ENCODE data around the gene G6PC1. TPM values are rescaled to one million over a fixed set of nuclear protein-coding genes. Genes with fewer than 3 reads are reported as not detected.

The G6PC1 gene
- total and polyA plus RNA-seq, 2 of the 13 experiments (the other 11 are each of a cell fraction or from before 2014, with no cell fraction given), result 1.7 to 37.9 TPM

DNA sequence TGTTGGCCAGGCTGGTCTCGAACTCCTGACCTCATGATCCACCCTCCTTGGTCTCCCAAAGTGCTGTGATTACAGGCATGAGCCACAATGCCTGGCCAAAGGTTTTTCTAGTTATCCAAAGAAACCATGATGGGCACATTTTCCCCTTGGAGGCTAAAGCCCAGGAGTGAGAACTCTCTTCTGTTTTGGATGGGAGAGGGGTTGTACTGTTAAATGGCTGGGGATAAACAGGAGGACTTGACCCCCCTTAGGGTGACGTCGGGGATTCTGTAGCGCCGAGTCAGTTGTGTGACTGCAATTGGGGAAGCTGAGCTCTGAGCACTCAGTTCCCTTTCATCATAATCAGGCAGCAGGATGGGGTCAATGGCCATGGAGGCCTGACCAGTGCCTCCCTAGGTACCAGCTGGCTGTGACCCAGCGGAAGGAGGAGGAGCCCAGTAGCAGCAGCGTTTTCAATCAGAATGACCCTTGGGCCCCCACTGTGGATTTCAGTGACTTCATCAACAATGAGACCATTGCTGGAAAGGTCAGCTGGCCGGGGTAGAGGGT, 45.5 kb upstream of the G6PC1 start (continued):
- TF ChIP-seq TMF1 (CRISPR knock-in tag; IDR thresholded peaks at IDR 0.05; ENCODE audit: low read depth), result 0 out of 2 replicates have a peak, but pooled peaks have one; percentile 67
- TF ChIP-seq NRL (CRISPR knock-in tag; IDR thresholded peaks at IDR 0.05; ENCODE audit: borderline replicate concordance), result 0 out of 2 replicates have a peak, but pooled peaks have one; percentile 42
- TF ChIP-seq YY1 (IDR thresholded peaks at IDR 0.05; ENCODE audit: insufficient read depth, insufficient replicate concordance, low read depth, low read length), result peak; percentile 42
- no peak for TF ChIP-seq ZZZ3 (CRISPR knock-in tag; IDR thresholded peaks at IDR 0.05; ENCODE audit: borderline replicate concordance)
- TF ChIP-seq MTA1 (CRISPR knock-in tag; IDR thresholded peaks at IDR 0.05; ENCODE audit: borderline replicate concordance), result peak; percentile 57; the same call in 1 of the 2 replicates
- peak; percentile 64; the same call in 1 of the 2 replicates for TF ChIP-seq HMG20A (CRISPR knock-in tag; IDR thresholded peaks at IDR 0.05; ENCODE audit: borderline replicate concordance)
- 0 out of 2 replicates have a peak, but pooled peaks have one; percentile 52 for TF ChIP-seq ATF7-NPFF (CRISPR knock-in tag; IDR thresholded peaks at IDR 0.05; ENCODE audit: low read depth)
- TF ChIP-seq ATM (IDR thresholded peaks at IDR 0.05; ENCODE audit: borderline replicate concordance), result no peak
- no peak for TF ChIP-seq JDP2 (CRISPR knock-in tag; IDR thresholded peaks at IDR 0.05; ENCODE audit: borderline replicate concordance)
- TF ChIP-seq PCBP2 (optimal IDR thresholded peaks at IDR 0.05; ENCODE audit: low read depth, low read length, poor library complexity, severe bottlenecking), result no peak
- TF ChIP-seq NPAS2 (CRISPR knock-in tag; IDR thresholded peaks at IDR 0.05; ENCODE audit: borderline replicate concordance), result no peak
- no peak for TF ChIP-seq HDAC6 (IDR thresholded peaks at IDR 0.05; ENCODE audit: low read depth, low read length)
- TF ChIP-seq ZNF431 (CRISPR knock-in tag; IDR thresholded peaks at IDR 0.05; ENCODE audit: borderline replicate concordance, low read depth), result 0 out of 2 replicates have a peak, but pooled peaks have one; percentile 44
- TF ChIP-seq RFX5 (IDR thresholded peaks at IDR 0.05; ENCODE audit: low read depth, low read length), result no peak
- no peak for TF ChIP-seq KAT7 (CRISPR knock-in tag; IDR thresholded peaks at IDR 0.05; ENCODE audit: borderline replicate concordance)
- TF ChIP-seq ZNF10 (CRISPR knock-in tag; IDR thresholded peaks at IDR 0.05; ENCODE audit: borderline replicate concordance, low read depth), result no peak
- no peak for TF ChIP-seq CHD4 (IDR thresholded peaks at IDR 0.05; ENCODE audit: borderline replicate concordance, low read length)
- no peak for TF ChIP-seq KLF11 (CRISPR knock-in tag; IDR thresholded peaks at IDR 0.05)
- TF ChIP-seq, protein P1, sequence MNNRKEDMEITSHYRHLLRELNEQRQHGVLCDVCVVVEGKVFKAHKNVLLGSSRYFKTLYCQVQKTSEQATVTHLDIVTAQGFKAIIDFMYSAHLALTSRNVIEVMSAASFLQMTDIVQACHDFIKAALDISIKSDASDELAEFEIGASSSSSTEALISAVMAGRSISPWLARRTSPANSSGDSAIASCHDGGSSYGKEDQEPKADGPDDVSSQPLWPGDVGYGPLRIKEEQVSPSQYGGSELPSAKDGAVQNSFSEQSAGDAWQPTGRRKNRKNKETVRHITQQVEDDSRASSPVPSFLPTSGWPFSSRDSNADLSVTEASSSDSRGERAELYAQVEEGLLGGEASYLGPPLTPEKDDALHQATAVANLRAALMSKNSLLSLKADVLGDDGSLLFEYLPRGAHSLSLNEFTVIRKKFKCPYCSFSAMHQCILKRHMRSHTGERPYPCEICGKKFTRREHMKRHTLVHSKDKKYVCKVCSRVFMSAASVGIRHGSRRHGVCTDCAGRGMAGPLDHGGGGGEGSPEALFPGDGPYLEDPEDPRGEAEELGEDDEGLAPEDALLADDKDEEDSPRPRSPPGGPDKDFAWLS (CRISPR knock-in tag; IDR thresholded peaks at IDR 0.05; ENCODE audit: borderline replicate concordance), result no peak
- TF ChIP-seq SIX1 (CRISPR knock-in tag; IDR thresholded peaks at IDR 0.05; ENCODE audit: borderline replicate concordance), result no peak
- no peak for TF ChIP-seq ZNF34 (CRISPR knock-in tag; IDR thresholded peaks at IDR 0.05; ENCODE audit: borderline replicate concordance)
- TF ChIP-seq, protein P2, sequence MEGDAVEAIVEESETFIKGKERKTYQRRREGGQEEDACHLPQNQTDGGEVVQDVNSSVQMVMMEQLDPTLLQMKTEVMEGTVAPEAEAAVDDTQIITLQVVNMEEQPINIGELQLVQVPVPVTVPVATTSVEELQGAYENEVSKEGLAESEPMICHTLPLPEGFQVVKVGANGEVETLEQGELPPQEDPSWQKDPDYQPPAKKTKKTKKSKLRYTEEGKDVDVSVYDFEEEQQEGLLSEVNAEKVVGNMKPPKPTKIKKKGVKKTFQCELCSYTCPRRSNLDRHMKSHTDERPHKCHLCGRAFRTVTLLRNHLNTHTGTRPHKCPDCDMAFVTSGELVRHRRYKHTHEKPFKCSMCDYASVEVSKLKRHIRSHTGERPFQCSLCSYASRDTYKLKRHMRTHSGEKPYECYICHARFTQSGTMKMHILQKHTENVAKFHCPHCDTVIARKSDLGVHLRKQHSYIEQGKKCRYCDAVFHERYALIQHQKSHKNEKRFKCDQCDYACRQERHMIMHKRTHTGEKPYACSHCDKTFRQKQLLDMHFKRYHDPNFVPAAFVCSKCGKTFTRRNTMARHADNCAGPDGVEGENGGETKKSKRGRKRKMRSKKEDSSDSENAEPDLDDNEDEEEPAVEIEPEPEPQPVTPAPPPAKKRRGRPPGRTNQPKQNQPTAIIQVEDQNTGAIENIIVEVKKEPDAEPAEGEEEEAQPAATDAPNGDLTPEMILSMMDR (CRISPR knock-in tag; IDR thresholded peaks at IDR 0.05), result 0 out of 2 replicates have a peak, but pooled peaks have one; percentile 7
- TF ChIP-seq, protein P3, sequence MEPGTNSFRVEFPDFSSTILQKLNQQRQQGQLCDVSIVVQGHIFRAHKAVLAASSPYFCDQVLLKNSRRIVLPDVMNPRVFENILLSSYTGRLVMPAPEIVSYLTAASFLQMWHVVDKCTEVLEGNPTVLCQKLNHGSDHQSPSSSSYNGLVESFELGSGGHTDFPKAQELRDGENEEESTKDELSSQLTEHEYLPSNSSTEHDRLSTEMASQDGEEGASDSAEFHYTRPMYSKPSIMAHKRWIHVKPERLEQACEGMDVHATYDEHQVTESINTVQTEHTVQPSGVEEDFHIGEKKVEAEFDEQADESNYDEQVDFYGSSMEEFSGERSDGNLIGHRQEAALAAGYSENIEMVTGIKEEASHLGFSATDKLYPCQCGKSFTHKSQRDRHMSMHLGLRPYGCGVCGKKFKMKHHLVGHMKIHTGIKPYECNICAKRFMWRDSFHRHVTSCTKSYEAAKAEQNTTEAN (CRISPR knock-in tag; conservative IDR thresholded peaks at IDR 0.05), result no peak
- no peak for TF ChIP-seq NR1H2 (CRISPR knock-in tag; IDR thresholded peaks at IDR 0.05; ENCODE audit: borderline replicate concordance, low read depth)
- no peak for TF ChIP-seq ZNF605 (CRISPR knock-in tag; IDR thresholded peaks at IDR 0.05)
- TF ChIP-seq HNF4A (CRISPR knock-in tag; IDR thresholded peaks at IDR 0.05), result peak; percentile 78

Measured in HepG2 (cell line).